Stomach smooth muscle (tissue), 2 donors: Measurements from ENCODE around the gene ACTG2.

Source experiments
- H3K27ac ChIP-seq: one replicate; pipeline ENCODE4 v1.7.0; 2013; ENCODE audit warnings: mild to moderate bottlenecking, low read length, inconsistent platforms
- H3K27me3 ChIP-seq, 2 donors: one replicate each; pipeline ENCODE4 v1.7.0; 2013; ENCODE audit warnings: low read length in 2 of 2; ENCODE audit not compliant: insufficient read depth in 2 of 2, control insufficient read depth in 1 of 2
- H3K36me3 ChIP-seq, 2 donors: one replicate each; pipeline ENCODE4 v1.7.0; 2013; ENCODE audit warnings: low read length in 2 of 2; ENCODE audit not compliant: control insufficient read depth in 2 of 2, insufficient read depth in 2 of 2
- H3K4me1 ChIP-seq: one replicate; pipeline ENCODE4 v1.7.0; 2013; ENCODE audit warnings: low read length; ENCODE audit not compliant: control insufficient read depth, insufficient read depth
- H3K4me3 ChIP-seq, 2 donors: one replicate each; pipeline ENCODE4 v1.7.0; 2013; ENCODE audit warnings: low read length in 2 of 2
- H3K9ac ChIP-seq, 2 donors: one replicate each; pipeline ENCODE4 v1.7.0; 2013; ENCODE audit warnings: low read length in 2 of 2, mild to moderate bottlenecking in 1 of 2
- H3K9me3 ChIP-seq, 2 donors: one replicate each; pipeline ENCODE4 v1.7.0; 2013; ENCODE audit warnings: low read length in 2 of 2; ENCODE audit not compliant: control insufficient read depth in 2 of 2
- donor health status: healthy.
- donor health status: Pancreatic carcinoma.

The ACTG2 gene

GRCh38 chr2:73949802-73950201, 57.0 kb downstream of the ACTG2 start:
- Histone ChIP-seq H3K4me1 (no peaks in the 10 kb centered on the region), H3K36me3 (peaks cover 39 to 68% of the 10 kb centered on the region in 2 donors)

GRCh38 chr2:73952499-73953446, 60.0 kb downstream of the ACTG2 start:
- Histone ChIP-seq H3K4me1 (no peaks in the 10 kb centered on the region), H3K27ac (no peak overlapping the region), H3K27me3 (no peaks in the 10 kb centered on the region), H3K9ac (no peak overlapping the region), H3K9me3 (no peaks in the 10 kb centered on the region), H3K36me3 (peaks cover 42 to 61% of the 10 kb centered on the region in 2 donors), H3K4me3 (no peak overlapping the region)

More at GRCh38 chr2:73949802-73950201, 57.0 kb downstream of the ACTG2 start:
- Histone ChIP-seq H3K4me3 (no peak overlapping the region), H3K9ac (no peak overlapping the region), H3K27ac (no peak overlapping the region), H3K27me3 (no peaks in the 10 kb centered on the region), H3K9me3 (no peaks in the 10 kb centered on the region)

DNA sequence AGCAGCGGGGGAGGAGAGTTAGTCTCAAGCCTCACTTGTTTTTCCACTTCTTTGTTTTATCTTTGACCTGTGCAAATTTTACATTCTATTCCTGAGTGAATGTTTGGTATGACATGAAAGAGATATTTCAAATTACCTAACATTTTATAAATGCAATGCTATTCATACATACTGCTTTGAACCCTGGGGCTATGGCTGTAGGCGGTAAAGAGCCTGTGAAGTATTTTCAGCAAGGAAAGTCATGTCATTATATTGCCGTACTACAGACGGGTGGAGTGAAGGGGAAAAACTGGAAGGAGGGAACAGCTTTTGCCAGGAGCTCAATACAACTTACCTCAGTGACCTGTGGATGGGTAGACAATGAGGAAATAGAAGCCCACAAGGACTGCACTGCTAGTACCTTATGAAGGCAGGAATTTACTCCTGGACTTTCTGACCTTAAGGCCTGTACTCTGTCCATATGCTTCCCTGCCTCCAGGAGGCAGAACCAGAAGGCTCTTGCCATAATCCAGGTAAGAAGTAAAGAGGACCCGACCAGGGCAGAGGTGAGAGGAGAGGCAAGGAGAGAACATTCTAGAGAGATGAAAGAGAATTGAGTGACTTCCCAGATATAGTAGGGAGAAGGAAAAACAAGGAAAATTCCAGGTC, 63.5 kb downstream of the ACTG2 start:
- Histone ChIP-seq H3K9me3 (no peaks in the 10 kb centered on the region), H3K4me3 (no peak overlapping the region), H3K9ac (no peak overlapping the region), H3K27me3 (no peaks in the 10 kb centered on the region), H3K36me3 (peaks cover 39 to 48% of the 10 kb centered on the region in 2 donors), H3K27ac (no peak overlapping the region), H3K4me1 (no peaks in the 10 kb centered on the region)

DNA sequence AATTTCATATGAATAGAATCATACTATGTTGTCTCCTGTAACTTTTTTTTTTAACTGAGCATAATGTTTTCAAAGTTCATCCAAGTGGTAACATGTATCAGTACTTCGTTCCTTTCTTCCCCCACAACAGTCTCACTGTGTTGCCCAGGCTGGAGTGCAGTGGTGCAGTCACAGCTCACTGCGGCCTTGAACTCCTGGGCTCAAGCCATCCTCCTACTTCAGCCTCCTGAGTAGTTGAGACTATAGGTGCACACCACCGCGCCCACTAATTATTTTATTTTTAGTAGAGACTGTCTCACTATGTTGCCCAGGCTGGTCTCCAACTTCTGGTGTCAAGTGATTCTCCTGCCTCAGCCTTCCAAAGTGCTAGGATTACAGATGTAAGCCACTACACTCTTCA, 68.5 kb downstream of the ACTG2 start:
- Histone ChIP-seq H3K36me3 (peaks cover 25% of the 10 kb centered on the region in 2 donors), H3K9me3 (peaks cover 0 to 6% of the 10 kb centered on the region in 2 donors), H3K27ac (no peak overlapping the region), H3K4me3 (no peak overlapping the region), H3K4me1 (no peaks in the 10 kb centered on the region), H3K9ac (no peak overlapping the region), H3K27me3 (no peaks in the 10 kb centered on the region)

GRCh38 chr2:73961823-73962615, 69.2 kb downstream of the ACTG2 start:
- H3K27me3 ChIP-seq, result no peaks in the 10 kb centered on the region
- H3K4me1 ChIP-seq, result no peaks in the 10 kb centered on the region
- no peak overlapping the region for H3K27ac ChIP-seq
- peaks cover 0 to 6% of the 10 kb centered on the region in 2 donors for H3K9me3 ChIP-seq
- H3K36me3 ChIP-seq, result peaks cover 18 to 21% of the 10 kb centered on the region in 2 donors
- no peak overlapping the region for H3K9ac ChIP-seq
- no peak overlapping the region for H3K4me3 ChIP-seq

DNA sequence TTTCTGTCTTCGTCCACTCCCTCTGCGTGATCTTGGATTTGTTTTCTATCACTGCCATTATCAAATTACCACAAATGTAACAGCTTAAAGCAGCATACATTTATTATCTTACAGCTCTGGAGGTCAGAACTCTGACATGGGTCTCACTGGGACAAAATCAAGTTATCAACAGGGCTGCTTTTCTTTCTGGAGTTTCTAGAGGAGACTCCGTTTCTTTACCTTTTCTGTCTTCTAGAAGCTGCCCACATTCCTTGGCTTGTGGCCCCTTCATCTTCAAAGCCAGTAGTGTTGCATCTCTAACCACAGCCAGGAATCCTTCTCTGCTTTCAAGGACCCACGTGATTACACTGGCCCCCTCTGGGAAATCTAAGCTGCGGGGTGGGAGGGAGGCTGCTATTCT, 70.0 kb downstream of the ACTG2 start:
- Histone ChIP-seq H3K36me3 (peaks cover 15 to 19% of the 10 kb centered on the region in 2 donors), H3K4me1 (no peaks in the 10 kb centered on the region), H3K4me3 (no peak overlapping the region), H3K9me3 (peaks cover 0 to 6% of the 10 kb centered on the region in 2 donors), H3K27ac (no peak overlapping the region), H3K27me3 (no peaks in the 10 kb centered on the region), H3K9ac (no peak overlapping the region)

GRCh38 chr2:73963385-73964120, 70.7 kb downstream of the ACTG2 start:
- H3K27me3 ChIP-seq, result no peaks in the 10 kb centered on the region
- no peak overlapping the region for H3K9ac ChIP-seq
- H3K4me1 ChIP-seq, result no peaks in the 10 kb centered on the region
- H3K9me3 ChIP-seq, result peaks cover 0 to 6% of the 10 kb centered on the region in 2 donors
- H3K4me3 ChIP-seq, result no peak overlapping the region
- peaks cover 11 to 12% of the 10 kb centered on the region in 2 donors for H3K36me3 ChIP-seq
- H3K27ac ChIP-seq, result no peak overlapping the region

- H3K9me3 ChIP-seq, result peaks cover 0 to 6% of the 10 kb centered on the region in 2 donors
- H3K27me3 ChIP-seq, result no peaks in the 10 kb centered on the region
- H3K4me3 ChIP-seq, result no peak overlapping the region
- no peaks in the 10 kb centered on the region for H3K4me1 ChIP-seq
- peaks cover 4 to 5% of the 10 kb centered on the region in 2 donors for H3K36me3 ChIP-seq
- H3K9ac ChIP-seq, result no peak overlapping the region
- no peak overlapping the region for H3K27ac ChIP-seq
Observed at GRCh38 chr2:73964223-73964622, 71.4 kb downstream of the ACTG2 start.

DNA sequence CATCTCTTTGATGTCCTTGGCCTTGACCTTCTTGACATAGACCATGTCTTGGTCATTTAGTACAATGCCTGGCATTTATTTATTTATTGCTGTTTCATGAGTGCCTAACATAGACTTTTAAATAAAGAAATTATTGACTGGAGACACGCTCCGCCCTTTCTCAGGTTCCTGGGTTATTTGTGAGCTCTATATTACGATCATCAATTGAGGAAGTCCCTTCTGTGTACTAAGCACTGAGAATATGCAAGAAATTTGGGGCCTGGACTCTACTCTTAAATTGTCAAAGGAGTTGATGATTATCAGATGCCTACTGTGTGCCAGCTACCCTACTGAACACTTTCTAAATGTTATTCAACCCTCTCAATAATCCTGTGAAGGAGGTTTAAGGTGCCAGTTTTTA, 72.2 kb downstream of the ACTG2 start:
- no peaks in the 10 kb centered on the region for H3K27me3 ChIP-seq
- no peaks in the 10 kb centered on the region for H3K4me1 ChIP-seq
- no peak overlapping the region for H3K4me3 ChIP-seq
- H3K9me3 ChIP-seq, result peaks cover 0 to 6% of the 10 kb centered on the region in 2 donors
- no peak overlapping the region for H3K27ac ChIP-seq
- H3K36me3 ChIP-seq, result no peaks in the 10 kb centered on the region
- no peak overlapping the region for H3K9ac ChIP-seq
